NT2/D1 (cell line): ENCODE results near the gene NF1.

Source experiments
- DNase-seq: peaks from one replicate; pipeline ENCODE4 v3.0.0-alpha.2; 2011; ENCODE audit warnings: low read depth, low spot score
- H3K27me3 ChIP-seq: 2 replicates; pipeline ENCODE4 v1.6.0; 2011; ENCODE audit warnings: mild to moderate bottlenecking; ENCODE audit not compliant: insufficient read length, insufficient read depth
- H3K36me3 ChIP-seq: 2 replicates; pipeline ENCODE4 v1.6.1; 2011; ENCODE audit warnings: mild to moderate bottlenecking, low read length, mixed read lengths; ENCODE audit not compliant: insufficient read depth, insufficient read length
- H3K4me1 ChIP-seq: 2 replicates; pipeline ENCODE4 v1.5.1; 2011; ENCODE audit not compliant: insufficient read depth, insufficient read length
- H3K4me3 ChIP-seq: 2 replicates; pipeline ENCODE4 v1.5.1; 2011; ENCODE audit warnings: low read depth; ENCODE audit not compliant: insufficient read length
- H3K9ac ChIP-seq: 2 replicates; pipeline ENCODE4 v1.6.0; 2011; ENCODE audit warnings: low read depth; ENCODE audit not compliant: insufficient read length
- H3K9me3 ChIP-seq: 2 replicates; pipeline ENCODE4 v1.5.1; 2011; ENCODE audit warnings: mild to moderate bottlenecking, low read length; ENCODE audit not compliant: insufficient read depth
- SUZ12 ChIP-seq: IDR thresholded peaks from 2 replicates; pipeline ENCODE4 v1.6.1; 2011; ENCODE audit not compliant: insufficient read length, insufficient read depth; ENCODE audit errors: extremely low read depth
- YY1 ChIP-seq: IDR thresholded peaks from 2 replicates; pipeline ENCODE4 v1.6.1; 2011; ENCODE audit not compliant: insufficient read length, insufficient read depth
- ZNF274 ChIP-seq: IDR thresholded peaks from 2 replicates; pipeline ENCODE4 v1.6.1; 2011; ENCODE audit warnings: mild to moderate bottlenecking, low read depth, low read length

The NF1 gene

GRCh38 chr17:31408586-31408985 lies 313.8 kb downstream of the NF1 start:
- H3K4me1 ChIP-seq, result peaks cover 20% of the 10 kb centered on the region
- H3K9me3 ChIP-seq, result no peaks in the 10 kb centered on the region
- no peak overlapping the region for H3K9ac ChIP-seq
- TF ChIP-seq ZNF274 (no peak), SUZ12 (no peak), YY1 (no peak)
- DNase-seq, result no peak
- H3K36me3 ChIP-seq, result no peaks in the 10 kb centered on the region
- H3K4me3 ChIP-seq, result no peak overlapping the region
- H3K27me3 ChIP-seq, result no peaks in the 10 kb centered on the region

GRCh38 chr17:31411707-31412285 lies 317.0 kb downstream of the NF1 start:
- Histone ChIP-seq H3K4me1 (peaks cover 13% of the 10 kb centered on the region), H3K9me3 (no peaks in the 10 kb centered on the region), H3K4me3 (no peak overlapping the region), H3K27me3 (no peaks in the 10 kb centered on the region), H3K9ac (no peak overlapping the region), H3K36me3 (no peaks in the 10 kb centered on the region)
- no peak for TF ChIP-seq ZNF274
- no peak for TF ChIP-seq SUZ12
- no peak for TF ChIP-seq YY1
- DNase-seq, result no peak

GRCh38 chr17:31412511-31412910 lies 317.7 kb downstream of the NF1 start:
- TF ChIP-seq YY1 (no peak), ZNF274 (no peak), SUZ12 (no peak)
- Histone ChIP-seq H3K36me3 (no peaks in the 10 kb centered on the region), H3K4me3 (no peak overlapping the region), H3K9me3 (no peaks in the 10 kb centered on the region), H3K9ac (no peak overlapping the region), H3K27me3 (no peaks in the 10 kb centered on the region), H3K4me1 (peaks cover 13% of the 10 kb centered on the region)
- no peak for DNase-seq

- H3K4me3 ChIP-seq, result no peak overlapping the region
- peaks cover 13% of the 10 kb centered on the region for H3K4me1 ChIP-seq
- TF ChIP-seq ZNF274 (no peak), SUZ12 (no peak), YY1 (no peak)
- no peak for DNase-seq
- no peaks in the 10 kb centered on the region for H3K27me3 ChIP-seq
- H3K9me3 ChIP-seq, result no peaks in the 10 kb centered on the region
- no peaks in the 10 kb centered on the region for H3K36me3 ChIP-seq
- H3K9ac ChIP-seq, result no peak overlapping the region
Measured at GRCh38 chr17:31413081-31413799, 318.5 kb downstream of the NF1 start.

GRCh38 chr17:31413874-31414549 lies 319.2 kb downstream of the NF1 start:
- Histone ChIP-seq H3K27me3 (no peaks in the 10 kb centered on the region), H3K36me3 (no peaks in the 10 kb centered on the region), H3K9ac (no peak overlapping the region), H3K4me3 (no peak overlapping the region), H3K4me1 (peaks cover 13% of the 10 kb centered on the region), H3K9me3 (no peaks in the 10 kb centered on the region)
- TF ChIP-seq YY1, result no peak
- no peak for TF ChIP-seq ZNF274
- no peak for TF ChIP-seq SUZ12
- DNase-seq, result no peak

GRCh38 chr17:31414550-31414918 lies 319.8 kb downstream of the NF1 start:
- peaks cover 13% of the 10 kb centered on the region for H3K4me1 ChIP-seq
- no peak for DNase-seq
- no peak overlapping the region for H3K4me3 ChIP-seq
- TF ChIP-seq ZNF274 (no peak), YY1 (no peak), SUZ12 (no peak)
- no peaks in the 10 kb centered on the region for H3K36me3 ChIP-seq
- H3K27me3 ChIP-seq, result no peaks in the 10 kb centered on the region
- H3K9me3 ChIP-seq, result no peaks in the 10 kb centered on the region
- no peak overlapping the region for H3K9ac ChIP-seq

GRCh38 chr17:31415004-31415454 lies 320.3 kb downstream of the NF1 start:
- Histone ChIP-seq H3K9me3 (no peaks in the 10 kb centered on the region), H3K4me1 (peaks cover 13% of the 10 kb centered on the region), H3K36me3 (no peaks in the 10 kb centered on the region), H3K4me3 (no peak overlapping the region), H3K9ac (no peak overlapping the region), H3K27me3 (no peaks in the 10 kb centered on the region)
- TF ChIP-seq ZNF274 (no peak), SUZ12 (no peak), YY1 (no peak)
- no peak for DNase-seq
